Muscle of arm (tissue), 12 donors: ENCODE measurements around the gene TXNDC8. TPM values are rescaled to one million over a fixed set of nuclear protein-coding genes. Genes with fewer than 3 reads are reported as not detected.
A peak's percentile ranks its signal among the peaks of the same experiment; 100 is the strongest.

Source experiments
- DNase-seq: peaks from one replicate; pipeline ENCODE4 v3.0.0-alpha.2; 2013
- polyA plus RNA-seq, 12 donors: library from polyadenylated mRNA; unstranded; fragments of 120-200 nt; gene quantifications; one replicate each; pipeline ENCODE4 v1.2.1, GENCODE V29; 2013; ENCODE audit not compliant: insufficient read length in 12 of 12

Gene TXNDC8
- polyA plus RNA-seq, 12 donors = not detected

DNA sequence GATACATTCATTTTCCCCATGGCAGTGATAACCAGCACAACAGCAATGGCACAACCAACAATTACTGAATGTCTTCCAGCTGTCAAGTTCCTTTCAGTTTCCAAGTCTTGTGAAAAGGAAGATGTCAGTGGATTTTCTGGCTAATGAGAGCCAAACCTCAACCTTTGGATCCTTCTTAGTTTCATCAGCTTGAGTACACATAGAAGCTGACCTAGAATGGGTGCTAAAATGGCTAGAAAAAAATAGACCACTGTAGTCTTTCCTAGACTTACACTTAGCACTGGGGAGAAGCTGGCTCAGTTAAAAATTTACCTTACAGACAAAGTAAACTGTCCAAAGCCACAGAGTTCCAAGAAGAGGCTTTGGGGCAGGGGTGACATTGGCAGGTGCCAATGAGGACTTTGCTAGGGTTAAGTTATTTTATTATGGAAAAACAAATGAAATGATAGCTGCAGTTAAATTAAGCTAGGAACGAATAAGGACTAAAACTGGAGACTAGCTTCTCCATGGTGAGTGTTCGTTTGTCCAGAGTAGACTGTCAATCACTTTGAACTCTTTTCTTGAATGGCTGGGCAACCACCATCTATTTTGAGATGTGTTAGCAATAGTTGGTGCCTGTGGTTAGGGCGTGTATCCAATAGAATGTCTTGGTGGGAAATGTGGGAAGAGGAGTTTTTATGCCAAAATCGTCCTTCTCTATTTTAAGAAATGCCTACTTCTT lies 55.5 kb downstream of the TXNDC8 start:
- DNase-seq = no peak

DNA sequence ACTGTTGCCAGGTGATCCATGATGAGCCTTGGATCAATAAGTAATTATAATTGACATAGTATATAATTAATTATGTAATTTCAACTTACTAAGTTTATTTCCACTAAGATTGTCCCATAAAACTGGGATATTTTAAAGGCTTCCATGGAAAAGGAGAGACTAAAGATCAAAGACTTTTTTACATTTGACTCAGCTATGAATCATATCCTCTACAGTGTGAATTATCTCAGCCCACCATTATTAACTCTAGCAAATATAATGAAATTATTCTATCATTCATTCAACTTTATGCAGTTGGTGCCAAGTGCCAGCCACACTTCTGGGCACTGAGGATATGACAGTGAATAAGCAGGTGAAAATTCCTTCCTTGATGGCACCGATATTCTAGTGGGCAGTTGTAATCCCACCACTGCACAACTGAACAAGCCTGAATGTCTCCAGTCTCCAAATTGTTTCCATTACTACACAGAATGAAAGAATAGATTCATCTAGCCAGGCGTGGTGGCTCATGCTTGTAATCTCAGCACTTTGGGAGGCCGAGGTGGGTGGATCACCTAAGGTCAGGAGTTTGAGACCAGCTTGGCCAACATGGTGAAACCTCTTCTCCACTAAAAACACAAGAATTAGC lies 59.5 kb downstream of the TXNDC8 start:
- no peak for DNase-seq

DNA sequence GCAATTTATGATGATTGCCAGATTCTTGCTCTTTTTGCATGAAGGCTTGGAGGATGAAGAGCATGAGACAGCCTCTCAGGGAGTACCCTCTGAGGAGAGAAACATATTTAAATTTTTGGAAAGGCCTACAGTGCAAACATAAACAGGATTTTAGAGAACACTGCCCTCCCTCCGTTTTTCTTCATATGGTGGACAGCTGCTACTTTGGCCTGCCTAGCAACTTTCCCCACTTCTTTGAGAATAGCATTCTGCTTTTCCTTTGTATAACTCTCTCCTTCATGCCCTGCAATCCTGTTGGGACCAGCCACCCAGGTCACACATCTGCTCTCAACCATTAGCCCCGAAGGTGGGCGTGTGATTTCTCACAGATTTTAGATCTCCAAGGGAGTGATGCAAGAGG lies 60.9 kb downstream of the TXNDC8 start:
- DNase-seq = peak; percentile 50

DNA sequence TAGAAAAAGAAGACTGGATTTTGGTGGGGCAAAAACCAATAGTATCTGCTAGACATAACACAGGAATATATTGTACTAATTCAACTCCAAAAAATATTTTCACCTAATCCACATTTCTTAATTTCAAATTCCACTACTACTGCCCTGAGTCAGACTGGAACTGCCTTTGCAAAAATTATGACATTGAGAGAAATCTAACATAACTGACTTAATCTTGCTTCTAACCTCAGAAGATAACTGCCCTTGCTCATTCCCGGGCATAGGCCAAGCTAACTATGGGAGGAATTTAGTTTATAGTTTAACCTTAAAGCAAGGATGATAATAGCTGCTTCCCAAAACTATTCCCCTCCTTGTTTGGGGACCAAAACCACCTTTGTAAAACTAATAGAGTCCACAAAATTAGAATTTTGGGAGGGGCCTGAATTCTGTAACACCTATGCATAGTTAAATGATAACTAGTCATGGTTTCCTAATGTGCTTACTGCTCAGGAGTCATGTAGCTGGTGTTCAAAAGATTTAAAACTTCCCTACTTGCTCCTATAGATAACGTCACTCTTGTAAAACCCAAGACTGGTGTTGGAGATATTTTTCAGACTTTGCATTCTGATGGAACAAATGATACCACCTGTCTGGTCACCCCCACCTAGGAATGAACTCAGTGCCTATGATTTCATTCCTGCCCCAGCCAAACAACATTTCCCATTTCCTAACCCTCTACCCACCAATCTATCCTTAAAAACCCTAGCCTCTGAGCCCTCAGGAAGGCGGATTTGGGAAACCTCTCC lies 67.3 kb downstream of the TXNDC8 start:
- DNase-seq = no peak

DNA sequence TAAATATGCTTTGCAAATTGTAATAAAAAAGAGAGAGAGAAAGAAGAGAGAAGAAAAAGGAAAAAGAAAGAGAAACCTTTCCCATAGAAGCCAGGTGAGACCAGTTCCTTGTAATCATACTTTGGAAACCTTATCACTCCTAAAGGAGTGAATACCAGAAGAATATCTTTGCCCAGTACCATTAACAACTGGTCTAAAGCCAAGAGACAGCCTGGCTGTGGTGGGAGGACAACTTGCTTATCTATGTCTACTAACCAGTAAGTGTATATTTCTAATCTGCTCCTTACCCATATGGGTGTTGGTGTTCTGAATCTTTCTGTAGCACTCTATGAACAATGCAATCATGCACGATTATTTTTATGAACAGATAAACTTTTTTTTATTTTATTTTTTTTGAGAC lies 70.9 kb downstream of the TXNDC8 start:
- no peak for DNase-seq

DNA sequence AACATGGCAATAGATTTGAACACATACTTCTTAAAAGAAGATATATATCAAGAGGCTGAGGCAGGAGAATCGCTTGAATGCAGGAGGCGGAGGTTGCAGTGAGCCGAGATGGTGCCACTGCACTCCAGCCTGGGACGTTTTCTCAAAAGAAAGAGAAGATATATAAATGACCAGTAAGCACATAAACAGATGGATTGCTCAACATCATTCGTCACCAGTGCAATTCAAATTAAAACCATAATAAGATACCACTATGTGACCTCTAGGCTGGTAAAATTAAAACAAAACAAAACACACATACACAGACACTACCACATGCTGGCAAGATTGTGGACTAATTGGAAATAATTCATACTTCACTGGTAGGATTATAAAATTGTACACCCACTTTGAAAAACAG lies 76.0 kb downstream of the TXNDC8 start:
- DNase-seq = no peak

DNA sequence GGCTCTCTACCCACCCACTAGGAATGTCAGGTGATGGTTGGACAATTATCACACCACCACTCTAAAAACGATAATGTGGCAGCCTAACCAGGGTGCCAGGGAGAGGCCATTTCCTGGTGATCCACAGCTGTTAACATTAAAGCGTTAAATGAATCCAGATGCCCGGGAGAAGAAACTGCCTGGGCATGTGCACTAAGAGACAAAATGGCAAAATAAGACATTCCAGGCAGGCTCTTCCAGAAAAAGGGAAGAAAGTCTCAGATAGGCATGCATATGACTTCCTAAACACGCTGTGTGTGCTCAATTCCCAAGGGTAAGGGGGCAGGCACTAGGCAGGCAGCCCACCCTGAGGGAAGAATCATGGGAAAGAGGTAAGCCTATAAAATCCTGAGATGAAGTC lies 76.8 kb downstream of the TXNDC8 start:
- DNase-seq = no peak

DNA sequence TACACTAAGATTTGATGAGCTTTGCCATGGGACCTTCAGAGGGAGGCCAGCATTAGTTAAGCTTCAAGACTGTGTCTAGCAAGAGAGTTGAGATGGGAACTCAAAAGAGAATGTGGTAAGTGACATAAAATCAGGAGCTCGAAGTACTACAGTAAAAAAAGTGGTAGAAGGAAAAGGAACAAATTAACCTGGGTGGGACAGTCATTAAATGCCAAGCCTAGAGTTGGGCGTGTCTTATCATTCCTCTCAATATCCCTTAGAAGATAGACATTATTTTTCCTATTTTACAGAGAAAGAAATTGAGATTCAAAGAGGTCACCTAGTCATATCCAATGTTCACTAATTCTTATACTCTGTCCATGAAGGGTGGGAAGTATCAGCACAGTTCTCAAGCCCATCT lies 78.1 kb downstream of the TXNDC8 start:
- DNase-seq = no peak

DNA sequence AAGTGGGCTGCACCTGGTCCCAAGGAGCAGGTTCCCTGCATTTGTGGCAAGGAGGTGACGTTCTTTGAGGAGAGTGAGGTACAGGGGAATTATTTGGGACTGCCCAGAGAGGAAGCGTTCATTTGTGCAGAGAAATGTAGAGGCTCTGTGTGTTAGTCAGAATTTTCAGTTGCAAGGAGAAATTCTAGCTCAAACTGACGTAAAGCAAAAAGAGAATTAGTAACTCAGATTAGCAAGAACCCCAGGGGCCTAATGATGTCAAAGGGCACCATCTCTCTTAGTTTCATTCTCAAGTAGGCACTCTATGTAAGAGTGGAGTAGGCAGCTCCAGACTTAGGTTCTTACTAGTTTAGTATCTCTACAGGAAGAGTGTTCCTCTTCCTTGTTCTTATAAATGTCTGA lies 79.0 kb downstream of the TXNDC8 start:
- no peak for DNase-seq

DNA sequence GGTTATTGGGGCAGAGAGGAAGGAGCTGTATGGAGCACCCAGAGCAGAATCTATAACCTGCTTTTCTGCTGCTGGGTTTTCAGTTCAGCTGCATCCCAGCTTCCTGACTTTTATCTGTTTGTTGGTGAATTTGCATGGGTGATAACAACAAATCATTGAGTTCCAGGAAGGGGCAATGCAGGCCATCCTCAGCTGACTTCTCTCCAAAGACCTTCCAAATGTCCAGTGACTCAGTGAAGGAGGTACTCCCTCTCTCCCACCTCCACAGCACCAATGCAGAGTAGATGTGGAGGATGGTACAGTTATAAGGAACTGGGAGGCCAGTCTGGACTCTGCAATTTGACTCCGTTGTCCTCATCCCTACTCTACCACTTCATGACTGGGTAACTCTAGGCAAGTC lies 79.7 kb downstream of the TXNDC8 start:
- no peak for DNase-seq

DNA sequence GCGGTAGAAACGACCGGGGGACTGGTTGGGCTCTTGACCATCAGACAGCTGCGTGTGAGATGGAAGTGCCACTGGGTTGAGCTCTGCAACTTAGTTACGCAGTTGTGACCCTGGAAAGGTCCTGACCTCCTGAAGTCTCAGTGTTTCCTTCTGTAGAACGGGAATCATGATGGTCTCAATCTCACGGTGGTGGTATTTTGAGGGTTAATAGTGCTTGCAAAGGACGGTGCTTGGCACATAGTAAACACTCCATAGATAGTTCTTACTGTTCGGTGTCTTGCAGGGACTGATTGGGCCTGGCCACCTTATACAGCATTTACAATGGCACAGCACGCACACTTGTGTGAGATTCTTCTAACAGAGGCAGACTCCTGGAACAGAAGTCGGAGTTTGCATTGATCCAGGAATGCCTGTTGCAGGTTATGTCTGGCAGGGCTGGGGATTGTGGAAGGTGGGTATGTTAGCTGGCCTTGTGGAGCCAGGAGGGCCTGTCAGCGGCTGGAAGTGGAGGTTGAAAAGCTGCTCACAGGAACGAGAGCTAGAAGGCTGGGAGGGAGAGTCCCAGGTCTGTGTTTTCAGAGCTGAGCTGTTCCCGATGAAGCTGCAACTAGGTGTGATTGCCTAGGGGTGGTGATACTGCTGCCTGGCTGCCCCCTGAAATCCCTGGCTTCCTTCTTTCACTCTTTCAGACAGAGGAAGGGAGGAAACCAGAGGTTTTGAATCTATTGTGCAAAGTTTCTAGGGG lies 80.4 kb downstream of the TXNDC8 start:
- no peak for DNase-seq

DNA sequence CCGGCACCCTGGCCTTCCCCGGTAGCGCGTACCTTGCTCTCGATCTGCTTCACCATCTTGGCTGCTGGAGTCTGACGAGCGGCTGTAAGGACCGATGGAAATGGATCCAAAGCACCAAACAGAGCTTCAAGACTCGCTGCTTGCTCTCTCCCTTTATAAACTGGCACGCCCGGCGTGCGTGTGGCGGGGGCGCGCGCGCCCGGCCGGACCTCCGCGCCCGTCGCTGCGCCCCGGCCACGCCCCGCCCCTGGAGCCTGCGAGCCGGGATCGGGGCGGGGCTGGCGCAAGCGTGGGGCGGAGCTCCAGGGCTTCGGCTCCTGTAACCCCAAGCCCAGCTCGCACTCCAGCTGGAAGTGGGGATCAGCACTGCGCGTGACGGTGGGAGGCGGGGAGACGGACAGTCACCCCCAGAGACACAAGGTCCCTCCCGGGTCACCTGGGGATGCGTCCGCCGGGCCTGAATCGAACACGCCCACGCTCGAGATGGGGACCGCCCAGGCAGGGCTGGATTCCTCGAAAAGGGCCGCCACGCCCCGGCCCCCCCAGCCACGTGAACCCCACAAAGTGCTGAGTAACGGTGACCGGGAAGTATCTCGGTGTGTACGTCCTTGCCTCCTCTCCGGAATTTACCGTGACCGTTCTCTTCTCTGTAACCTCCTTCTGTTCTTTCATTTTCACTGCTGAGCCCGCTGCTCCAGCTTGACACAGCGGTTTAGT lies 81.1 kb downstream of the TXNDC8 start, which contains the start of gene TXN:
TXN (minus strand) TSS at position 128 of the 717 bp plus-strand sequence; CDS start at position 56, 72 bp downstream.
- peak; percentile 91 for DNase-seq

DNA sequence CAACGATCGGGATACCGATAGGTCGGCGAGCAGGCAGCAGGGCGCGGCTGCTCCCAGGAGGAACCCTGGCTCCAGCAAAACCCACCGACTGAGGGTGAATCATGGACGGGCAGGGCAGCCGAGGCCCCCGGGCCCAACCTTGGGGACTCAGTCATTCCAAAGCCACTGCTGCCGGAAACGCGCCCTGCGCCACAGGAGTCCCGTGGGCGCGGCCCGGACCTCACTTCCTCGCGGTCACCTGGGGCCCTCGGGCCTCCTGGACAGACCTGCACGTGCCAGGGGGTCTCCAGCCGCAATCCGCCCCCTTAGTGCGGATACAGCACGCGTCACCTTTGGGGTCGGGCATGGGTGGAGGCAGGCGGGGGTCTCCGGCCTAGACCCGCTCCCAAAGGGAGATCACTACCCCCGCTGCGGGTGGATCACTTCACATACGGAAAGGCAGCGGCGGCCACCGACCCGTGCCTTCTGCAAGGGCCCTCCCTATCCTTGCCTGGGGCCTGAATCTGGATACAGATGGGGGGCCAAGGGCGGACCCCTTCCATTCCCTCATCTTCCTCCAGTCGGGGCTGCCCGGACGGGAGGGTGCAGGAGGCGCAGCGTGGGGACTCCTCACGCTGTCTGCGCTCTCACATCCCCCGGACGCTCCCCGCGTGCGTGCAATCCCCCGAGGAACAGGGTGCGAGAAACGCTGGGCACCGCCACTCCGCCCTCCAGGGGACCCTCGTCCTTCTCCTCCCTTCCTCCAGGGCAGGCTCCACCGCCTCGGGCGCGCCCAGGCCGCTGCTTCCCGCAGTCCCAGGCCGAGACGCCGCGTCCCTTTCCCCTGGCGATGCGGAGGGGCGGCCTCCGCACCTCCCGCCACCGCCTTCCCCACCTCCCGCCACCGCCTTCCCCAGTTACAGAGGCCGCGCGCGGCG lies 81.9 kb downstream of the TXNDC8 start:
- DNase-seq = peak; percentile 51

DNA sequence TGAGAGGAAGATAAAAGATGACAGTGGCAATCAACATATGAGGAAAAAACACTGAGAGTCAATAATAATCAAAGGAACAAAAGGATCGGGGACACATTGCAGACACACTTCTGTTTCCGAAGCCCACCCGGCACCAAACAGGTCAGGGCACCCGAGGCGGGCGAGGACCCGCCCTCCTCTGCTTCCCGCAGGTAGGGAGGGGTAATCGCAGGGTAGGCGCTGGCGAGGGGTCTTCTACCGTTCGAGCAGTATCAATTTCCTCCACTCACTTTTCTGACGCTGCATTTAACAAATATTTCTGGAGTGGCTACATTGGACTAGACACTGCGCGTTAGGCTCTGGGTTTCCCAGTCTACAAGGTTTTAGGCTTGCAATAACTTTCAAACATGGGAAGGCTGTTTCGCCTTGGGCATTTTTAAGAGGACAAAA lies 82.6 kb downstream of the TXNDC8 start:
- peak; percentile 33 for DNase-seq

DNA sequence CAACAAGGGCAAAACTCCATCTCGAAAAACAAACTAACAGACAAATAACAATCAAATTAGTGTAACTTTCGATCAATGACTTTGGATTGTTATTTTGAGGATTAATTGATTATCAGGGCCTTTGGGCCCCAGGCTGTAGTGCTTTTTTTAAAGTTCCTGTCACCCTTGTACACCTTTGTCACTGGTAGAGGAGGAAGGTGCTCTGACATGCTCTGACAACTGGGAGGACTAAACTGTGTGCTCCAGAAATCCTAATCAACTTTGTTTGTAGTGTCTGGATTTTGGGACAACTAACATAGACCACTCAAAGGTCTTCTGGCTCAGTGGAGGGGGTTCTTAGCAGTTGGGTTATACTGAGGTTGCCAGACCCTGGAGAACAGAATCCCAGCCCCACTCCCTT lies 83.2 kb downstream of the TXNDC8 start:
- no peak for DNase-seq

Other genes with a start within 250 kb of the TXNDC8 start
- gene C9orf152, start 129.7 kb downstream of the TXNDC8 start, polyA plus RNA-seq = under 1 TPM in 8 of 12 donors, not detected in 4; 0.05 to 0.23 (median 0.09) TPM
- 100 to 1,000 TPM in 2 of 12 donors, 10 to 100 TPM in 9, not detected in 1; 47.3 to 113 (median 77.5) TPM for gene TXN, start 81.4 kb downstream of the TXNDC8 start, polyA plus RNA-seq
- gene SVEP1, start 241.9 kb upstream of the TXNDC8 start, polyA plus RNA-seq = 10 to 100 TPM in 11 of 12 donors, not detected in 1; 15.1 to 40.3 (median 23.7) TPM